GM19328 (cell line): Measurements from ENCODE around the gene DDX1.

Experiments used
- ATAC-seq: cut with Tn5 transposase; IDR thresholded peaks from one replicate; pipeline ENCODE4 v1.9.1; 2021; ENCODE audit warnings: mild to moderate bottlenecking, moderate library complexity; ENCODE audit not compliant: unreplicated experiment

The DDX1 gene

DNA sequence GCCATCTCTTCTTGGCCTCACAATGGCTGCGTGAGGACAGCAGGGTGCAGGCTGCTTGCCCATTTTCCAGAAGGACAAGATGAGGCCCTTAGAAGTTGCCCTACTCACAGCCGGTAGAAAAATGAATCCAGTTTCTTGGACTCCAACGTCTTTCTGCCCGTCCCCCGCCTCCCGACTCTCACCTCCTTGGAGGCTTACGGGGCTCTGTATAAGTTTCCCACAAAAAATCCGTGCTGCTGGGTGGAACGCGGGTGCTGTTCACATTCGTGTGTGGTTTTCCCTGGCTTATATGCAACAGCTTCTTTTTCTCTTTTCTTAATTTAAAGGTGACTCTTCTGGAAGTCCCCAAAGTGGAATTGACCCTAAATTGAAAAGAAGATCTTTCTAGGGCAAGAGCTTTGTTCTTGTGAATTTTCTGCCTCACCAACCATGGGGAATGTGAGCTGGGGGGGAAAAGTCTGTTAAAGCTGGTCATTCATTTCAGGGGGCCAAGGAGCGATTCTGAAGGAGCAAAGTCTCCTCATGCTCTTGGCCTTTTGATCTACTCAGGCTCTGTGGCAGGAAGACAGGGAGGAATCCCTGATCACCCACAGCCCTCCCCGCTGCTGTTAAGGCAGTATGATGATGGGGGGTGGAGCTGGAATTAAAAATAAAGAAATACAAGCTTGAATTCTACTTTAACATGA lies 51.3 kb downstream of the DDX1 start:
- no peak for ATAC-seq

DNA sequence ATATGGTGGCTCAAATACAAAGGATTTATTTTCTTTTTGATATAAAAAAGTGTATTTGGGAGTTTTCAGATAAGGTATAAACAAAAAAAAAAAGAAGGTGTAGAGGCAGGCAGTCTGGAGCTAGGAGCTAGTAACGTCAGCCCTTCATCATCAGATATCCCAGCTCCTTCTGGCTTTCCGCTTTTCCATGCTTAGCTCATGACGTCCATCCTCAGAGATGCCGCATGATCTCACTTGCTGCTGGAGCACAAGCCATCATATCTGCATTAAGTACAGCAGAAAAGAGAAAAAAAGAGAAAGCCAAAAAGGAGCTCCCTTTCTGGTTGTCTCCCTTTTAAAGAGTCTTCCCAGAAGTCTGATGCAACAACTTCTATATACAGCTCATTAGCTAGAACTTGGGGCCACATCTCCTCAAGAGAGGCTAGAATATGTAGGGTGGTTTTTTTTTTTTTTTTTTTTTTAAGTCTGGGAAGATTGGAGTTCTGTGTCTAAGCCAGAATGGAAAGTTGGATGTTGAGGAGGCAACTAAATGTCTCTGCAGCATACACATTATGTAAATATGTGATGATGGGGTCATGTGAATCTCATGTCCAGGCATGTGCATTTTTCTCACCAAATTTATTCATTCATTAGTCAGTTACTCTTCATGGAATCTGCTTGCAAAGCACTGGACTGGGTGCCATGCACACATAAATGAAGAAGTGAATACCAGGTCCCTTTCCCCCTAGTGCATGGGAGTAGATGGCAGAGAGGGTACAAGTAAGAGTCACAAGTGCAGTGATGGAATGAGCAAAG lies 52.3 kb downstream of the DDX1 start:
- no peak for ATAC-seq

DNA sequence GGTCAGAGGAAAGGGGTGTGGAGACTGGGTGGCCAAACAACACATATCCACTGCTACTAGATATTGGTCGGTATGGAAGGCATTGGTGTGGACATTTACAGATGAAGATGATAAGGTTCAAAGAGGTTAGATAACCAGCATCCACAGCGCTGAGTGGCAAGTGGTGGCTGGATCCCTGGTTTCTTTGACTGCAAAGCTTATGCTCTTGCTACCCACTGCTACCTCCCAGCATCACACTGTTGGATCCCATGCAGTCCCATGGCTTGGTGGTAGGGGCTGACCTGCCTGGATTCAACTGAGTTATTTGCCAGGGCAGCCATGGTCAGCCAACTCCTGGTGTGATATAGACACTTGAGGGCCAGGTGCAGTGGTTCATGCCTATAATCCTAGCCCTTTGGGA lies 53.6 kb downstream of the DDX1 start:
- no peak for ATAC-seq

GRCh38 chr2:15645720-15646385 lies 54.2 kb downstream of the DDX1 start:
- no peak for ATAC-seq

- ATAC-seq, result no peak
These were observed 55.0 kb downstream of the DDX1 start for GRCh38 chr2:15646661-15647060.

DNA sequence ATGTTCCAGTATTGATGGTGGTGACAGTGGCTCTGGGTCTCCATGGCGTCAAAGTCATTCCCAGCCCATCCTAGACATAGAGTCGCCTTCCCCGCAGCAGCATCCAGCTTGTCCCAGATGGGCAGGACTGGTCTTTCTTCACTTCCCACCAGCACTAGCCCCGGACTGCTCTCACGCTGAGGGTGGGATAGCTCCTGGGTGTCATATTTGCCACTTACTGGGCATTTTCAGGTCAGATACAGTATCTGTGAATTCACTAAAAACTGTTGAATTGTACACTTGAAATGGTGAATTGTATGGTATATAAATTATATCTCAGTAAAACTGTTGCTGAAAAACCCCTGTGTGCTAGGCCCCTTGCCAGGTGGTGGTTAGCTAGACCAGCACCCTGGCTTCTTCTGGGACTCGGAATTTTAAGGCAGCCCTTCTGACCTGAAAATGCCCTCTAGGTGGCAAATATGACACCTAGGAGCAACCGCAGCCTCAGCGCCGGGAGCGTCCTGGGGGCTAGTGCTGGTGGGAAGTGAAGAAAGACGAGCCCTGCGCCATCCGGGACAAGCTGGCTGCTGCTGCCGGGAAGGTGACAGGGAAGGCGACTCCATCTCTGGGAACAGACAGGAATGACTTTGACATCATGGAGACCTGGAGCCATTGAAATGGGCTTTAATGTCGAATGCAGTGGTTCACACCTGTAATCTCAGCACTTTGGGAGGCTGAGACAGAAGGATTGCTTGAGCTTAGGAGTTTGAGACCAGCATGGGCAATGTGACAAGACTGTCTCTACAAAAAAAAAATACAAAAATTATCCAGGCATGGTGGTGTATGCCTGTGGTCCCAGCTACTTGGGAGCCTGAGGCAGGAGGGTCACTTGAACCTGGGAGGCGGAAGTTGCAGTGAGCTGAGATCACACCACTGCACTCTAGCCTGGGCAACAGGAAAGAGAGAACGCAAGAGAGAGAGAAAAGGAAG lies 56.2 kb downstream of the DDX1 start:
- ATAC-seq, result no peak

- ATAC-seq, result no peak
These were observed 57.2 kb downstream of the DDX1 start for GRCh38 chr2:15648593-15649525.

GRCh38 chr2:15649561-15650255 lies 58.0 kb downstream of the DDX1 start:
- no peak for ATAC-seq

DNA sequence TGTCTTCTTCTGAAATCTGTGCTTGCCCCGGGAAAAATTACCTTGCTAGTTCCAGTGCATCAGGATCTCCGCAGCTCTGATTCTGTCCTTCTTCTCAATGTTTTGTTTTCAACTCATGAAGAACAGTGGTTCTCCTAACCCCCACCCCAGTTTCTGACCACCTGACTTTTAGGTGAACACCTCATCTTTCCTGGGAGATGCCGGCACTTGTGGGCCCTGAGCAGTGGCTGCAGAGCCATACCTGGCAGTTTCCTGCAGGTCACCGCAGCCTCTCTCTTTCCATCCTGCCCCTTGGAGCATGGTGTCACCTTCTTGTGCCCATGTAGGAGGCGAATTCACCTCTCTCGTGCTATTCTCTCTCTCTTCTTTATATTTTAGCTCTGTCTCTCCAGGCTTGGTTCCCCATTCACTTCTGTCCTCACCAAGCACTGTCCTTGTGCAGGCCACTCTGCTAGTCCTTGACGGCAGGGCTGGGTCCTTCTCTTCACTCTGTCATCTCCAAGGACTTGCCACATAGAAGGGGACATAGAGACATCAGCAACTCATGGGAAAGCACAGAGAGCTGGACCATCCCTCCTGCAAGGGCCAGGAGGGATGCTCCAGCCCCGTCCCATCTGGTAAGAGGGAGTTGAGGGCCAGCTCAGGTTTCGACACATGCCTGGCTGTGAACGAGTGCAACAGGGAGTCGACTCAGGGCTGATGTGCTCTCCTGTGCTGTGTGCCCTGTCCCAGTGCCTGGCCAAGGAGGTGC lies 59.1 kb downstream of the DDX1 start:
- no peak for ATAC-seq

DNA sequence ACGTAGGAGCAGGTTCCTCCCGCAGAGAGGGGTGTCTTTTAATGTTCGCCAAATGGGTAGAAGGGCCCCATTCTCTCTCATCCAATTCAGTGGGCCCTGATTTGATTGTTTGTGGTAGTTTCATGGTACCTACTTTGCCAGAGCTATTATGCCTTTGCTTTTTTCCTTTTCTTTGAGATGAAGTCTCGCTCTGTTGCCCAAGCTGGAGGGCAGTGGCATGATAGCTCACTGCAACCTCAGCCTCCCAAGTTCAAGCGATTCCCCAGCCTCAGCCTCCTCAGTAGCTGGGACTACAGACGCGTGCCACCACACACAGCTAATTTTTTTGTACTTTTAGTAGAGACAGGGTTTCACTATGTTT lies 59.7 kb downstream of the DDX1 start:
- no peak for ATAC-seq

- no peak for ATAC-seq
These were observed 60.6 kb downstream of the DDX1 start for GRCh38 chr2:15652252-15652651.

- no peak for ATAC-seq
These were observed 61.1 kb downstream of the DDX1 start for GRCh38 chr2:15652801-15653200.

DNA sequence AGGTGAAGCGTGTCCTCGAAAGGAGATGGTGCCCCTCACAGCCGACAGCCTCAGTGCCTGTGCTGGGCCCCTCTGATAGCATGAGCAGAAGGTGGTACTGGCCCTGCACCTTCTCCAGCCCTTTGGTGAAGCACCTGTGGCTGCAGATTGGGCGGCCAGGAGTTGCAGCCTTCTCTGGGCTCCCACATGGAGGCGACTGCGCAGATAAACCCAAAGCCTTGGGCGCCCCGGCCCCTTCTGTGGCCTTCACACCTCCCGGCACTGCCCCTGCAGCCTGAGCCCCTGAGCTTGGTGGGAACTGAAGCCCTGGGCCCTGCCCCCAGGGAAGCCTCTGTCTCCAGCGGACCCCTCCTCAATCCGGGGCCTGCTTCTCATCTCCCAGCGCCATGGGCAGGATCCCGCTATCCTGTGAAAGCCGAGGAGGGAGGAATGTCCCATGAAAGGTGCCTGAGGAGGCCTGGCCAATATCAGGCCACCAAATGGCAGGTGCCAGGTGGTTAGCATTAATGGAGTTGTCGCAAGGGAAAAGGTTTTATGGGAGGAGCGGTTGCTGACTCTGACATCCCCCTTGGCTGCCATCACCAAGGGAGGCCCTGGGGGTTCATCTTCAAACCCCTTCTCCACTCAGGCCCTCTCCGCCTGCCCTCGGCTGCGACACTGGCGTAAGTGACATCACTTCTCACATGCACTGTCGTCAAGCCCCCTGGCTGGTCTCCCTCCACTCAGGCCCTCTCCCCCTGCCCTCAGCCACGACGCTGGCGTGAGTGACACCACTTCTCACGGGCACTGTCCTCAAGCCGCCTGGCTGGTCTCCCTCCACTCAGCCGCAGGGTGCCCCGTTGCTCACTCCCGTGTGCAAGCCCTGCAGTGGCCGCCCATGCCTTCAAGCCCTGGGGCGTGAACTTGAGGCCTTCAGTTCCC lies 62.4 kb downstream of the DDX1 start:
- no peak for ATAC-seq

DNA sequence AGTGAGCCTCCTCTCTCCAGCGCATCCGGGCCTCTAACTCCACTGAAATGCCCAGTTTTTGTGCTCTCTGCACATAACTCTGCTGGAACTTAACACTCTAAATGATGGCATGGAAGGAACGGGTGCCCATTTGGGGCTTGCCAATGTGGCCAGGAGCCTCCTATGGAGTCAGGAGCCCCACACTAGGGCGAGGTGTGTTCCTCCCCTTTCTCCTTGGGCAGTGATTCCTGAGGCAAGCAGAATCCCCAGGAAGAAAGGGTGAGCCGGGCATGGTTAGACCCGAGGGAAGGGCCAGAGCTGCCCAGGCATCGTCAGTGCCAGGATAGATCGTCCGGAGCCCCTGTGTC lies 63.0 kb downstream of the DDX1 start:
- ATAC-seq, result no peak

DNA sequence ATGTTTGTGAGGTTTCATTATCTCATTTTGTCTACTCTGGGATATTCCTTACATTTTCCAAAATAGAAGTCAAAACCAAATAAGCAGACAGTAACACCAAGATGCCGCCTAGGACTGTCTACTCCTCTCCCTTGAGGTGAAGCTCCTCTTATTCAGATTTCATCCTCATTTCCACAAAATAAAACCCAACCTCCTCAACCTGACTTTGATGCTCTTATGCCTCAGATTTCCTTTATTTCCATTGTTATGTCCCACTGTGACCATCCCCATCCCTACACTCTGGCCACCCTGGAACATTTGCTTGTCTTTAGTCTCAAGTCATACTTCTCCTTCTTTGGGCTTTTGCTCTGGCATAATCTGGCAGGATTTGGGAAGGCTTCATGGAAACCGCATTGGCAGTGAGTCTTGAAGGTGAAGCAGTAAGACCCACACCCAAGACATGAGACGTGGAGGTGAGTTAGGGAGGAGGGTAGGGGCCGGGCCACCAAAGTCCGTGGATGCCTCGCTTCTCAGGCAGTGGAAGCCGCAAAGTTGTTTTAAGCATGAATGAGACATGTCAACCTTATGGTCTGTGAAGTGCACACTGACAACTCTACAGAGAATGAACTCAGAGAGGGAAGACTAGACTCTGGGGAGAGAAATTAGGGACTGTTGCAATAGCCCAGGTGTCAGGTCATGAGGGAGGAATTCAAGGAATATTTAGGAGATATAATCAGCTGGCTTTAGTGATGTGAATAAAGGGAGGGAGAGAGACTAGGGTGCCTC lies 63.6 kb downstream of the DDX1 start:
- ATAC-seq, result no peak

DNA sequence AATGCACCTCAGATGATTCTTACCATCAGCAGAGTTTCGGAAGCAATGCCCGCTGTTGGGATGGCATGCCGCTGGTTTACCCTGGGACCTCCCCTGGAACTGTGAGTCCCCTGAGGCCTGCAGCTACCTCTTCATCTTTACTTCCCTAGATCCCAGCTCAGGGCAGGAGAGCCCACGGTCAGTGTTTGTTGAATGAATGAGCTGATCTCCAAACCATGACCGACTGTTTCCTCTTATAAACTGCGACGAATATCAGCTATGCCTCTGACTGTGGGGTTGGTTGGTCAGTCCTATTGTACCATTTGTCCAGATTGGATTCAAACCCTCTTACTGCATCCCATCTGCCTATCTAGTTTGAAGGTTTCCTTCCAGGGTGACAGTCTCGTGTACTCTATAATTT lies 64.4 kb downstream of the DDX1 start:
- no peak for ATAC-seq

DNA sequence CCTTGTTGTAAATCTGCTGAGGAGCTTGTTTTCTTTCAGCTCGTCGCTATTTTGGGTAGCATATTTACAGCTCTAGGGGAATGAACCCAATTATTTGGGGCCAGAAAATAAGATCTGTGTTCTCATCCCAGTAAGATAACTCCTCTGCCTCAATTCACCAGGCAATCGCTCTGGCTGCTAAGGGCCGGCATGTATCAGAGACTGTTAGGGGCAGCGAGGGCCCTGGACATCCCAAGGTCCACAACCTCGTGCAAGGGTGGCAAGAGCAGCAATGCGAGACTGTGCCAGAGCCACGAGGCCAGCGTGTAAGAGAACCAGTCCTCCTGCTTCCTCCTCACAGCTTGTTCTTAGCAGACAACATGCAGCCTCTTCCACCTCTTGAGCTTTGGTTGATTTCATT lies 66.1 kb downstream of the DDX1 start:
- ATAC-seq, result no peak
